Endodermal cell (in vitro differentiated cells): ENCODE measurements around the gene ANO9. TPM values are rescaled to one million over a fixed set of nuclear protein-coding genes. Genes with fewer than 3 reads are reported as not detected.

Source experiments
- DNase-seq: peaks from one replicate; pipeline ENCODE4 v3.0.0-alpha.2; 2017
- H3K27ac ChIP-seq: 2 replicates; pipeline ENCODE4 v1.5.1; 2013; ENCODE audit warnings: mild to moderate bottlenecking, low read depth, low read length, moderate library complexity
- H3K27me3 ChIP-seq: 2 replicates; pipeline ENCODE4 v1.6.1; 2013; ENCODE audit warnings: mild to moderate bottlenecking, low read length, moderate library complexity; ENCODE audit not compliant: insufficient read depth, control insufficient read depth, poor library complexity, severe bottlenecking
- H3K36me3 ChIP-seq: 2 replicates; pipeline ENCODE4 v1.7.0; 2013; ENCODE audit warnings: mild to moderate bottlenecking, low read length, moderate library complexity; ENCODE audit not compliant: control insufficient read depth, insufficient read depth
- H3K4me1 ChIP-seq: one replicate; pipeline ENCODE4 v1.7.0; 2013; ENCODE audit warnings: low read length; ENCODE audit not compliant: control insufficient read depth, insufficient read depth
- H3K4me3 ChIP-seq: 2 replicates; pipeline ENCODE4 v1.5.1; 2013; ENCODE audit warnings: mild to moderate bottlenecking, low read length, moderate library complexity
- H3K9ac ChIP-seq: 2 replicates; pipeline ENCODE4 v1.6.1; 2013; ENCODE audit warnings: mild to moderate bottlenecking, low read length, moderate library complexity; ENCODE audit not compliant: poor library complexity, severe bottlenecking; ENCODE audit errors: extremely low read depth
- H3K9me3 ChIP-seq: 2 replicates; pipeline ENCODE4 v1.6.1; 2013; ENCODE audit warnings: mild to moderate bottlenecking, low read length, moderate library complexity; ENCODE audit not compliant: control insufficient read depth
- H3K27ac Mint-ChIP-seq: 2 replicates; pipeline ENCODE4 v1.8.0; 2020; ENCODE audit warnings: mixed read lengths
- H3K27me3 Mint-ChIP-seq: 2 replicates; pipeline ENCODE4 v1.8.0; 2021; ENCODE audit warnings: mild to moderate bottlenecking, mixed read lengths; ENCODE audit not compliant: insufficient read depth
- H3K36me3 Mint-ChIP-seq: 2 replicates; pipeline ENCODE4 v1.8.0; 2020; ENCODE audit warnings: low read depth, mixed read lengths
- H3K4me1 Mint-ChIP-seq: 2 replicates; pipeline ENCODE4 v1.8.0; 2020; ENCODE audit warnings: mixed read lengths
- H3K4me3 Mint-ChIP-seq: 2 replicates; pipeline ENCODE4 v1.8.0; 2020; ENCODE audit warnings: mild to moderate bottlenecking, moderate library complexity, mixed read lengths
- H3K9me3 Mint-ChIP-seq: 2 replicates; pipeline ENCODE4 v1.8.0; 2020; ENCODE audit warnings: mild to moderate bottlenecking, mixed read lengths
- WGBS, 2 experiments: methylation state at CpG; one replicate each; pipeline versions ENCODE4 v1.1.5 to v1.1.7; 2013; ENCODE audit warnings: missing lambda C conversion rate in 2 of 2, mixed read lengths in 1 of 2; ENCODE audit not compliant: insufficient coverage in 1 of 2, insufficient read length in 1 of 2; 5-methylcytosine and 5-hydroxymethylcytosine counted together
- total RNA-seq, 2 donors: library from RNA; stranded (reverse); fragmentation: NEBNext Ultra II Directional in 1 of 2; extraction: Animal tissue kit (Norgen Biotek cat#: 25700) in 1 of 2; gene quantifications; 2 replicates in 1 of 2; 3 replicates in 1 of 2; pipeline ENCODE4 v1.2.1, GENCODE V29; 2021
- TF ChIP-seq, protein P1 (sequence below): fragments of 200-600 bp; sonication (generic); conservative IDR thresholded peaks from 2 replicates; pipeline ENCODE4 v1.5.0; 2021; ENCODE audit warnings: antibody characterized with exemption, mild to moderate bottlenecking

ANO9 gene
- total RNA-seq, 2 donors from 2014 or later, result 16.8 to 17.8 TPM

DNA sequence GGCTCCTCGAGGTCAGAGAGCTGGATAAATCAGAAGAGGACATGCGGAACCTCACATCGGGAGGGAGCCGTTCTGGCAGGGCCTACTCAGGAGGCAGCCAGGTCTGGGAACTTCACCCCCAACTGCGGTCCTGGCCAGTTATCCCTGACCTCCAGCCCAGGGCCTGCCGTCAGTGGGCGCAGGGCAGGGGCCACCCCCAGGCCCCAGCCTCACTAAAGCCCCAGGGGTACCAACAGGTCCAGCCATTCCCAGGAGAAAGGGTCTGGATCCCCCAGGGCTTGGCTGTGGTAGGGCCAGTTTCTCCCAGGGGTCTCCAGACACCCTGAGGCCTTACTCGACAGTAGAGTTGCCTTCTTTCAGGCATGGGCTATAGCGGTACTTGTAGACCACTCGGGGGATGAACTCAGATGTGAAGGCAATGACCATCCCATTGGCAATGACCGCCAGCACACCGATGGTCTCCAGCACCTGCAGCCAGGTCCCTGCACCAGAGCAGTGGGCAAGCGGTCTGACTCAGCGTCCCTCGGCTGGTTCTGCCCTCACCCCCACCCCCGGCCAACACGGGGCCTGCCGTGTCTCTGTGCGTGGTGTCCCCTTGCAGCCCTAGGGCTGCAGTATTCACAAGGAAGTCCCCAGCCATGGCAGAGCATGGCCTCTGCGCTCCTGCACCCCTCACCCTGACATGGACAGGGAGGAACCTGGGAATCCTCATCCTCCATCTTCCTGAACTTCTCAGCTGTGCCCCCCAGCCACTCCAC is 22.4 kb downstream of the ANO9 start:
- no peak overlapping the region for H3K9ac ChIP-seq
- no peaks in the 10 kb centered on the region for H3K4me1 ChIP-seq
- no peaks in the 10 kb centered on the region for H3K36me3 Mint-ChIP-seq
- peaks cover 56% of the 10 kb centered on the region for H3K27me3 ChIP-seq
- H3K27ac ChIP-seq, result no peak overlapping the region
- no peaks in the 10 kb centered on the region for H3K9me3 ChIP-seq
- no peaks in the 10 kb centered on the region for H3K36me3 ChIP-seq
- no peaks in the 10 kb centered on the region for H3K9me3 Mint-ChIP-seq
- no peak for DNase-seq
- peaks cover 14% of the 10 kb centered on the region for H3K4me1 Mint-ChIP-seq
- WGBS, 2 experiments, result 86 to 93% methylated on average over 13 to 20 of the region's 20 CpGs
- H3K27me3 Mint-ChIP-seq, result peaks cover 44% of the 10 kb centered on the region
- H3K27ac Mint-ChIP-seq, result no peak overlapping the region
- H3K4me3 ChIP-seq, result no peak overlapping the region
- TF ChIP-seq, protein P1, sequence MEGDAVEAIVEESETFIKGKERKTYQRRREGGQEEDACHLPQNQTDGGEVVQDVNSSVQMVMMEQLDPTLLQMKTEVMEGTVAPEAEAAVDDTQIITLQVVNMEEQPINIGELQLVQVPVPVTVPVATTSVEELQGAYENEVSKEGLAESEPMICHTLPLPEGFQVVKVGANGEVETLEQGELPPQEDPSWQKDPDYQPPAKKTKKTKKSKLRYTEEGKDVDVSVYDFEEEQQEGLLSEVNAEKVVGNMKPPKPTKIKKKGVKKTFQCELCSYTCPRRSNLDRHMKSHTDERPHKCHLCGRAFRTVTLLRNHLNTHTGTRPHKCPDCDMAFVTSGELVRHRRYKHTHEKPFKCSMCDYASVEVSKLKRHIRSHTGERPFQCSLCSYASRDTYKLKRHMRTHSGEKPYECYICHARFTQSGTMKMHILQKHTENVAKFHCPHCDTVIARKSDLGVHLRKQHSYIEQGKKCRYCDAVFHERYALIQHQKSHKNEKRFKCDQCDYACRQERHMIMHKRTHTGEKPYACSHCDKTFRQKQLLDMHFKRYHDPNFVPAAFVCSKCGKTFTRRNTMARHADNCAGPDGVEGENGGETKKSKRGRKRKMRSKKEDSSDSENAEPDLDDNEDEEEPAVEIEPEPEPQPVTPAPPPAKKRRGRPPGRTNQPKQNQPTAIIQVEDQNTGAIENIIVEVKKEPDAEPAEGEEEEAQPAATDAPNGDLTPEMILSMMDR, result no peak
- H3K4me3 Mint-ChIP-seq, result no peak overlapping the region

DNA sequence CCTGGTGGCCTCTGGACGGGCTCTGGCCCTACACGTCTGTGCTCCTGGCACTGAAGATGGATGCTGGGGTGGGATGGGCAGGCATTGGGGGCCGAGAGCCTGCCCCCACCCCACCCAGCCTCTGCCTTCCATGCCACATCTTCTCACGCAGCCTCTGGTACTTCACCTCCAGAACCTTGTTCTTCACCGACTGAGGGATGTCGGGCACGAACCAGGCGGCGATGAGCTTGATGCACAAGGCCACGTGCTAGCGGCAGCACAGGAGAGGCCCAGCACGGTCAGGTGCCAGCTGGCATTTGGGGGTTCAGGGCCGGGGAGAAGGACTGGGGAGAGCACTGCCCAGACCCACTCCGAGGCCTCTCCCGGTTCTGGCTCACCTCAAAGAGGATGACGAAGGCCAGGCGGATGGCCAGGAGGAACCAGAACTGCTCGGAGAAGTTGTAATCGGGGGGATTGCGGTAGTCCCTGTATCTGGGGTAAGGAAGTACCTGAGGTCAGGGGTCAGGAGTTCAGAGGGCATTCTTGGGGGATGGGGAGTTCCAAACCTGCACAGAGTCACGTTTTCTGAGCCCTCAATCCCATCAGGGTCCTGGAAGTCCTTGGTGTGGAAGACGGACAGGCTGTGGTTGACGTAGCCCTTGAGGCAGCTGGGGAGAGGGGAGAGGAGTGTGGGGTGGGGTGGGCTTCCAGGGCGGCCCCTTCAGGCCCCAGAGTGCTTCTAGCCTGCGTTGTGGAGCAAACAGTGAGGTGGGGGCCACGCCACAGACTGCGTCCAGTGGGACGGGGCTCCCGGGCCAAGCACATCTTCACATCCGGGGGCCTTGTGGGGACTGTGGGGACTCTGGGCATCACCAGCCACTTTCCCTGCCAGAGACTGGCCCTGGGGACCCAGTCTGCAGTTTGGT is 23.2 kb downstream of the ANO9 start:
- peaks cover 14% of the 10 kb centered on the region for H3K4me1 Mint-ChIP-seq
- H3K9me3 ChIP-seq, result no peaks in the 10 kb centered on the region
- 89 to 97% methylated on average over 18 to 30 of the region's 30 CpGs for WGBS, 2 experiments
- no peak overlapping the region for H3K9ac ChIP-seq
- no peak overlapping the region for H3K4me3 ChIP-seq
- H3K4me1 ChIP-seq, result no peaks in the 10 kb centered on the region
- no peaks in the 10 kb centered on the region for H3K9me3 Mint-ChIP-seq
- DNase-seq, result no peak
- no peak overlapping the region for H3K4me3 Mint-ChIP-seq
- H3K27ac Mint-ChIP-seq, result no peak overlapping the region
- peaks cover 57% of the 10 kb centered on the region for H3K27me3 ChIP-seq
- no peaks in the 10 kb centered on the region for H3K36me3 ChIP-seq
- TF ChIP-seq, protein P1, result no peak
- H3K36me3 Mint-ChIP-seq, result no peaks in the 10 kb centered on the region
- H3K27ac ChIP-seq, result no peak overlapping the region
- peaks cover 39% of the 10 kb centered on the region for H3K27me3 Mint-ChIP-seq

DNA sequence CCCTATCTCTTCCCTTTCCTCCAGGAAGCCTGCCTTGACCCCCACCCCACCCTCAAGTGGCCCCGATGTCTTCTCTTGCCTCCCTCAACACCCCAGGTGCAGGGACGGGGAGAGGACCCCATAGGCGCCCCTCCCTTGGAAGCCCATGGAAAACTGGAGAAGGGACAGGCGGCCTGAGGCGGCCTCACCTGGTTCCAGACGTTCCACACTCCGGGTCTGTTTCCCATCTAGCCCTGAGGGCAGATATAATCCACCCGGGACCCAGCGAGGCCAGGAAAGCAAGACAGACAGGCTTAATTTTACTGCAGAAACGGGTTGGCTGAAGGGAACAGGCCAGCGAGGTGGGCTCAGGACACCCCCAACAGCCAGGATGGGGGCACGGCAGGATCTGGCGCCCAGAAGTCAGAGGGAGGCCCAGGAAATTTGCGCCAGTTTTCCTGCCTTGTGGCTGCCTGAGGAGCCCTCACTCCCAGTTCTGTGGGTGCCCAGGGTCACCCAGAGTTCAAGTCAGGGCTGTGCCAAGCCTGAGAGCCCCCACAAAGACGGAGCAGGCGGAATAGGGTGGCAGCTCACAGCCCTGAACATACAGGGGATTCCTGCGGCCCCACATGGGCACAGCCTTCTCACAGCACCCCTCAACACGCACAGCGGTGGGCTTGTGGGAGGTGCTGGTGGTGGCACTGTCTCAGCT is 24.0 kb downstream of the ANO9 start:
- Histone ChIP-seq H3K36me3 (no peaks in the 10 kb centered on the region), H3K27me3 (peaks cover 59% of the 10 kb centered on the region), H3K4me3 (no peak overlapping the region), H3K4me1 (no peaks in the 10 kb centered on the region), H3K27ac (no peak overlapping the region), H3K9me3 (no peaks in the 10 kb centered on the region), H3K9ac (no peak overlapping the region)
- Mint-ChIP-seq H3K9me3 (no peaks in the 10 kb centered on the region), H3K36me3 (no peaks in the 10 kb centered on the region), H3K4me1 (peaks cover 14% of the 10 kb centered on the region), H3K4me3 (peak overlapping the region; percentile 58), H3K27me3 (peaks cover 40% of the 10 kb centered on the region), H3K27ac (no peak overlapping the region)
- DNase-seq, result no peak
- TF ChIP-seq, protein P1, result no peak
- WGBS, 2 experiments, result 61 to 84% methylated on average over 8 to 19 of the region's 19 CpGs
